GM12878 (cell line): ENCODE data around the gene COPZ1. TPM values are rescaled to one million over a fixed set of nuclear protein-coding genes. Genes with fewer than 3 reads are reported as not detected.

ENCODE experiments used
- ATAC-seq: fragments of 200-7000 bp; cut with Tn5 transposase; 3 replicates; pipeline ENCODE4 v1.9.1; 2020; ENCODE audit warnings: mild to moderate bottlenecking, moderate library complexity
- BruUV-seq: library from RNA; stranded (reverse); fragments of 400-500 nt; replicated peaks from 2 replicates; lab custom pipeline; 2021; lab: Mats Ljungman, UMichigan
- CTCF ChIA-PET: fragments of 300-600 bp; sonication (Branson Sonifier 250); formaldehyde crosslinking; extraction: SDS; loops from one replicate; lab custom pipeline; 2021; ENCODE audit warnings: inconsistent platforms; lab: Yijun Ruan, JAX
- POLR2A ChIA-PET: fragments of 350-600 bp; formaldehyde crosslinking; extraction: SDS; loops from one replicate; lab custom pipeline; 2021; ENCODE audit warnings: inconsistent platforms; lab: Charles Lee
- RAD21 ChIA-PET: fragments of 300-600 bp; sonication (Branson Sonifier 250); formaldehyde crosslinking; loops from one replicate; lab custom pipeline; 2023; ENCODE audit warnings: antibody characterized with exemption; ENCODE audit not compliant: unreplicated experiment; lab: Charles Lee
- SMC1A ChIA-PET: fragments of 300-600 bp; sonication (Branson Sonifier 250); formaldehyde crosslinking; loops from one replicate; lab custom pipeline; 2023; ENCODE audit not compliant: unreplicated experiment, uncharacterized antibody; lab: Charles Lee
- DNase-seq: peaks from one replicate; pipeline ENCODE4 v3.0.0-alpha.2; 2011; ENCODE audit warnings: low read depth, low spot score
- FAIRE-seq: peaks from 3 replicates; lab custom pipeline; 2011; peaks lifted over from hg19 to GRCh38; lab: Jason Lieb, UNC
- H2AFZ ChIP-seq: 2 replicates; pipeline ENCODE4 v1.6.0; 2011; ENCODE audit warnings: low read depth, low read length, control low read depth; ENCODE audit not compliant: control insufficient read depth
- H3K27ac ChIP-seq: 2 replicates; pipeline ENCODE4 v1.5.1; 2011; ENCODE audit warnings: control low read depth; ENCODE audit not compliant: control insufficient read depth, insufficient read depth
- H3K27me3 ChIP-seq, 2 experiments: replicated peaks in 1 of 2; 2 replicates each; pipeline versions ENCODE4 v1.6.0 to v1.6.1; 2011; ENCODE audit warnings: low read length in 1 of 2; ENCODE audit not compliant: control insufficient read depth in 2 of 2, insufficient read depth in 2 of 2
- H3K36me3 ChIP-seq, 2 experiments: 2 replicates each; pipeline ENCODE4 v1.5.1; 2011; ENCODE audit warnings: low read length in 1 of 2; ENCODE audit not compliant: control insufficient read depth in 2 of 2, insufficient read depth in 2 of 2
- H3K4me1 ChIP-seq: 2 replicates; pipeline ENCODE4 v1.6.1; 2011; ENCODE audit warnings: mild to moderate bottlenecking, low read length, moderate library complexity, mixed read lengths; ENCODE audit not compliant: control insufficient read depth, insufficient read depth
- H3K4me2 ChIP-seq: 2 replicates; pipeline ENCODE4 v1.6.0; 2011; ENCODE audit warnings: control low read depth; ENCODE audit not compliant: control insufficient read depth, insufficient read depth
- H3K4me3 ChIP-seq: fragments of 200-600 bp; sonication (generic); 2 replicates; pipeline ENCODE4 v1.5.1; 2016
- H3K79me2 ChIP-seq: 2 replicates; pipeline ENCODE4 v1.6.0; 2011; ENCODE audit warnings: low read length; ENCODE audit not compliant: control insufficient read depth, insufficient read depth
- H3K9ac ChIP-seq: 2 replicates; pipeline ENCODE4 v1.8.0; 2011; ENCODE audit warnings: low read length, control low read depth, mixed read lengths; ENCODE audit not compliant: control insufficient read depth, insufficient read depth
- H3K9me3 ChIP-seq: replicated peaks from 3 replicates; pipeline ENCODE4 v1.5.1; 2011; ENCODE audit warnings: mild to moderate bottlenecking, low read length; ENCODE audit not compliant: control insufficient read depth, insufficient read depth
- H4K20me1 ChIP-seq: 2 replicates; pipeline ENCODE4 v1.6.0; 2011; ENCODE audit not compliant: control insufficient read depth, insufficient read depth
- BCLAF1 ChIP-seq: fragments of 450-650 bp; IDR thresholded peaks from 2 replicates; pipeline ENCODE4 v1.6.1; 2017; ENCODE audit warnings: antibody characterized with exemption, mild to moderate bottlenecking, moderate library complexity
- CBFB ChIP-seq: IDR thresholded peaks from 2 replicates; pipeline ENCODE4 v1.6.1; 2016; ENCODE audit warnings: antibody characterized with exemption, low read depth
- CBX5 ChIP-seq: sonication (generic); IDR thresholded peaks from 2 replicates; pipeline ENCODE4 v1.6.1; 2016; ENCODE audit warnings: low read depth, moderate library complexity, mild to moderate bottlenecking, inconsistent platforms
- CTCF ChIP-seq, 3 experiments: IDR thresholded peaks in 2 of 3; conservative IDR thresholded peaks in 1 of 3; 2 replicates each; pipeline ENCODE4 v1.5.1; 2011; ENCODE audit warnings: low read depth in 3 of 3, low read length in 3 of 3, mild to moderate bottlenecking in 3 of 3, control low read depth in 2 of 3, moderate library complexity in 2 of 3, inconsistent platforms in 1 of 3, mixed read lengths in 1 of 3; ENCODE audit not compliant: control insufficient read depth in 2 of 3, insufficient read depth in 1 of 3; ENCODE audit errors: extremely low read depth in 1 of 3
- E4F1 ChIP-seq: fragments of 450-650 bp; IDR thresholded peaks from 2 replicates; pipeline ENCODE4 v1.6.1; 2018; ENCODE audit warnings: borderline replicate concordance, mild to moderate bottlenecking; ENCODE audit not compliant: partially characterized antibody
- EP300 ChIP-seq, 2 experiments: fragments of 150-350 bp in 1 of 2; IDR thresholded peaks; 2 replicates each; pipeline ENCODE4 v1.6.1; 2011 to 2012; ENCODE audit warnings: low read depth in 2 of 2, low read length in 2 of 2, borderline replicate concordance in 1 of 2, improper control_type of control experiment in 1 of 2, inconsistent platforms in 1 of 2; ENCODE audit not compliant: control insufficient read depth in 1 of 2
- FOS ChIP-seq: IDR thresholded peaks from 3 replicates; pipeline ENCODE4 v1.6.1; 2011; ENCODE audit warnings: borderline replicate concordance; ENCODE audit not compliant: insufficient read length; ENCODE audit errors: extremely low read depth
- FOXM1 ChIP-seq: IDR thresholded peaks from 2 replicates; pipeline ENCODE4 v1.6.1; 2012; ENCODE audit warnings: low read depth, mild to moderate bottlenecking, inconsistent platforms, low read length, moderate library complexity
- LARP7 ChIP-seq: fragments of 450-650 bp; IDR thresholded peaks from 2 replicates; pipeline ENCODE4 v1.6.1; 2017; ENCODE audit warnings: mild to moderate bottlenecking
- NBN ChIP-seq: fragments of 450-650 bp; IDR thresholded peaks from 2 replicates; pipeline ENCODE4 v1.6.1; 2016
- NFYA ChIP-seq: IDR thresholded peaks from 2 replicates; pipeline ENCODE4 v1.6.1; 2011; ENCODE audit warnings: low read depth, mild to moderate bottlenecking, low read length, improper control_type of control experiment, borderline replicate concordance
- NKRF ChIP-seq: fragments of 450-650 bp; conservative IDR thresholded peaks from 2 replicates; pipeline ENCODE4 v1.6.1; 2017; ENCODE audit warnings: mild to moderate bottlenecking, moderate library complexity
- NR2F1 ChIP-seq: fragments of 450-650 bp; conservative IDR thresholded peaks from 2 replicates; pipeline ENCODE4 v1.6.1; 2017; ENCODE audit warnings: mild to moderate bottlenecking
- WGBS: methylation state at CpG from one replicate; pipeline ENCODE4 v1.1.6; 2016; ENCODE audit warnings: low lambda C conversion rate; ENCODE audit not compliant: insufficient replicate concordance, insufficient coverage; ENCODE audit errors: missing lambda C conversion rate; 5-methylcytosine and 5-hydroxymethylcytosine counted together
- in situ Hi-C: fragments of 300-500 bp; cut with MboI; formaldehyde crosslinking; loops from 9 replicates; pipeline ENCODE4 v1.14.3; 2018; ENCODE audit warnings: mixed read lengths
- intact Hi-C: fragments of 100-400 bp; cut with micrococcal nuclease; formaldehyde crosslinking; loops from one replicate; pipeline ENCODE4 v1.14.2; 2022; ENCODE audit not compliant: unreplicated experiment
- polyA plus RNA-seq, 11 experiments: library from polyadenylated mRNA; depleted of rRNA in 4 of 11; unstranded in 6 of 11; stranded (reverse) in 5 of 11; fragments of >200 nt; fragmentation: Nextera tagmentation in 4 of 11; fragmentation: Illumina TruSeq in 1 of 11; extraction: Ambion mirVana in 4 of 11; extraction: Trizol in 1 of 11; gene quantifications; 1 replicate in 1 of 11; 2 replicates in 10 of 11; pipeline versions ENCODE4 v1.2.1 to v1.2.3, GENCODE V29; 2011 to 2016; ENCODE audit warnings: inconsistent platforms in 2 of 11, missing spikeins in 2 of 11, low read depth in 1 of 11
- total RNA-seq, 4 experiments: library from RNA; depleted of rRNA in 3 of 4; stranded (reverse); fragments of >200 nt in 3 of 4; fragmentation: Illumina TruSeq in 1 of 4; extraction: Trizol in 1 of 4; gene quantifications; 2 replicates each; pipeline versions ENCODE4 v1.2.1 to v1.2.3, GENCODE V29; 2013 to 2021

Gene COPZ1
- total and polyA plus RNA-seq, 10 of the 15 experiments (the other 5 are each of a cell fraction or from before 2014, with no cell fraction given), result 112 to 378 (median 184) TPM

GRCh38 chr12:54372113-54372806 lies 47.3 kb downstream of the COPZ1 start:
- no peaks in the 10 kb centered on the region for H4K20me1 ChIP-seq
- SMC1A ChIA-PET, result interaction anchor here (1.2 to 1.6 kb wide), 3 partner anchors 12 to 156 kb away, joined by 3 to 6 read pairs (median 5); partner anchors contain the start of gene ZNF385A
- H3K27ac ChIP-seq, result no peak overlapping the region
- H3K36me3 ChIP-seq, result no peaks in the 10 kb centered on the region
- 54% methylated on average over 8 of the region's 8 CpGs for WGBS
- DNase-seq, result no peak
- no peaks in the 10 kb centered on the region for H3K9me3 ChIP-seq
- no peak overlapping the region; the same call in 1 of the 2 replicates for H3K9ac ChIP-seq
- RAD21 ChIA-PET, result interaction anchor here (0.5 to 1.5 kb wide), 5 partner anchors 27 to 156 kb away, joined by 3 to 4 read pairs (median 3); partner anchors contain the start of gene COPZ1
- no peaks in the 10 kb centered on the region for H3K27me3 ChIP-seq
- CTCF ChIA-PET, result interaction anchor here (0.6 to 3.0 kb wide), 14 partner anchors 9 to 164 kb away, joined by 3 to 17 read pairs (median 4); no protein-coding TSS in a partner anchor
- no peak overlapping the region for H2AFZ ChIP-seq
- H3K79me2 ChIP-seq, result no peaks in the 10 kb centered on the region
- no peak overlapping the region for H3K4me2 ChIP-seq
- FAIRE-seq, result no peak
- POLR2A ChIA-PET, result interaction anchor here (0.8 to 1.4 kb wide), 3 partner anchors 9 to 79 kb away, joined by 3 to 4 read pairs (median 3); no protein-coding TSS in a partner anchor
- no peak for ATAC-seq
- peaks cover 15% of the 10 kb centered on the region for H3K4me1 ChIP-seq
- intact Hi-C loops (loop anchor here (10.0 kb wide), 1 partner anchor 367 kb away; the partner anchor contains the start of genes HOXC8 and HOXC9), in situ Hi-C loops (no loop called here)
- no TSS peak for BruUV-seq
- no peak overlapping the region for H3K4me3 ChIP-seq
- TF ChIP-seq FOXM1 (no peak), E4F1 (no peak), NBN (no peak), FOS (no peak), EP300 (IDR thresholded peaks at IDR 0.05; ENCODE audit: borderline replicate concordance in 1 of 2, control insufficient read depth in 1 of 2, low read depth in 2 of 2, low read length in 2 of 2) (no peak), CBX5 (no peak), NR2F1 (no peak), CBFB (no peak), NKRF (no peak), LARP7 (no peak), BCLAF1 (no peak), NFYA (no peak), CTCF (IDR thresholded peaks at IDR 0.05 in 2 of 3, conservative IDR thresholded peaks at IDR 0.05 in 1 of 3; ENCODE audit: control insufficient read depth in 2 of 3, extremely low read depth in 1 of 3, insufficient read depth in 1 of 3, low read depth in 3 of 3, low read length in 3 of 3) (no peak)
